Stimulated activated naive B cell treated with anti-CD40 and anti-IgM and Interleukin-4, amounts not matched to agents 10 μg/mL and 1 μg/mL and 100 μg/mL, for 72 hours (primary cell): ENCODE results near the gene ZNF335.
"Not testable (repeated sequence)": the region's sequence is repeated elsewhere in the genome, so short reads cannot be mapped to it uniquely, and the experiment has no call there.

ENCODE experiments used
- ATAC-seq, 2 donors: fragments of 150-1000 bp; cut with Tn5 transposase; replicated peaks; 2 replicates each; pipeline ENCODE4 v1.10.0; 2021; ENCODE audit warnings: moderate library complexity in 1 of 2
- DNase-seq: peaks from one replicate; pipeline ENCODE4 v3.0.0; 2021
- H3K27ac Mint-ChIP-seq: one replicate; pipeline ENCODE4 v1.8.0; 2022; ENCODE audit warnings: mild to moderate bottlenecking, mixed read lengths
- H3K27me3 Mint-ChIP-seq, 2 donors: one replicate each; pipeline ENCODE4 v1.8.0; 2022; ENCODE audit warnings: mixed read lengths in 2 of 2
- H3K36me3 Mint-ChIP-seq, 2 donors: one replicate each; pipeline ENCODE4 v1.8.0; 2022; ENCODE audit warnings: mixed read lengths in 2 of 2, mild to moderate bottlenecking in 1 of 2
- H3K4me1 Mint-ChIP-seq, 2 donors: one replicate each; pipeline ENCODE4 v1.8.0; 2022; ENCODE audit warnings: mixed read lengths in 2 of 2, mild to moderate bottlenecking in 1 of 2
- H3K4me3 Mint-ChIP-seq, 2 donors: one replicate each; pipeline ENCODE4 v1.8.0; 2022; ENCODE audit warnings: mild to moderate bottlenecking in 2 of 2, mixed read lengths in 2 of 2, moderate library complexity in 1 of 2
- H3K9me3 Mint-ChIP-seq, 2 donors: one replicate each; pipeline ENCODE4 v1.8.0; 2022; ENCODE audit warnings: mixed read lengths in 2 of 2, mild to moderate bottlenecking in 1 of 2

Gene ZNF335

GRCh38 chr20:45997187-45997586 is 25.2 kb upstream of the ZNF335 start:
- peaks cover 26 to 59% of the 10 kb centered on the region in 2 donors for H3K4me1 Mint-ChIP-seq
- H3K36me3 Mint-ChIP-seq: no peaks in the 10 kb centered on the region
- no peak overlapping the region for H3K4me3 Mint-ChIP-seq
- no peaks in the 10 kb centered on the region for H3K9me3 Mint-ChIP-seq
- peak overlapping the region; percentile 10 for H3K27ac Mint-ChIP-seq
- ATAC-seq (no peak), DNase-seq (no peak)
- H3K27me3 Mint-ChIP-seq: peaks cover 23 to 49% of the 10 kb centered on the region in 2 donors

GRCh38 chr20:45995495-45996097 is 23.6 kb upstream of the ZNF335 start:
- not testable (repeated sequence) for H3K27ac Mint-ChIP-seq, H3K4me3 Mint-ChIP-seq, H3K36me3 Mint-ChIP-seq, DNase-seq, ATAC-seq, H3K9me3 Mint-ChIP-seq
- Mint-ChIP-seq H3K27me3 (peaks cover 23 to 52% of the 10 kb centered on the region in 2 donors), H3K4me1 (peaks cover 25 to 63% of the 10 kb centered on the region in 2 donors)

GRCh38 chr20:45994761-45995493 is 22.9 kb upstream of the ZNF335 start:
- H3K4me1 Mint-ChIP-seq: peaks cover 20 to 57% of the 10 kb centered on the region in 2 donors
- H3K4me3 Mint-ChIP-seq: no peak overlapping the region
- H3K27me3 Mint-ChIP-seq: peaks cover 18 to 48% of the 10 kb centered on the region in 2 donors
- no peak overlapping the region for H3K27ac Mint-ChIP-seq
- ATAC-seq (no peak), DNase-seq (no peak)
- no peaks in the 10 kb centered on the region for H3K9me3 Mint-ChIP-seq
- no peaks in the 10 kb centered on the region for H3K36me3 Mint-ChIP-seq

GRCh38 chr20:45993197-45993951 is 21.4 kb upstream of the ZNF335 start:
- Mint-ChIP-seq H3K27ac (peak overlapping the region; percentile 77), H3K4me3 (no peak overlapping the region), H3K9me3 (no peaks in the 10 kb centered on the region), H3K36me3 (no peaks in the 10 kb centered on the region), H3K27me3 (peaks cover 13 to 54% of the 10 kb centered on the region in 2 donors), H3K4me1 (peaks cover 13 to 46% of the 10 kb centered on the region in 2 donors)
- ATAC-seq (peak; percentile 80 to 90), DNase-seq (no peak)

GRCh38 chr20:45991616-45992015 is 19.6 kb upstream of the ZNF335 start:
- Mint-ChIP-seq H3K36me3 (no peaks in the 10 kb centered on the region), H3K27ac (no peak overlapping the region), H3K27me3 (peaks cover 3 to 58% of the 10 kb centered on the region in 2 donors), H3K9me3 (no peaks in the 10 kb centered on the region), H3K4me3 (no peak overlapping the region), H3K4me1 (peaks cover 9 to 41% of the 10 kb centered on the region in 2 donors)
- DNase-seq: no peak
- no peak for ATAC-seq

GRCh38 chr20:45988830-45989229 is 16.8 kb upstream of the ZNF335 start:
- H3K27ac Mint-ChIP-seq, DNase-seq, H3K9me3 Mint-ChIP-seq, ATAC-seq, H3K4me3 Mint-ChIP-seq, H3K36me3 Mint-ChIP-seq: not testable (repeated sequence)
- Mint-ChIP-seq H3K4me1 (peaks cover 5 to 28% of the 10 kb centered on the region in 2 donors), H3K27me3 (peaks cover 6 to 52% of the 10 kb centered on the region in 2 donors)

GRCh38 chr20:45987108-45987780 is 15.2 kb upstream of the ZNF335 start:
- DNase-seq: peak; percentile 57
- Mint-ChIP-seq H3K27me3 (peaks cover 12 to 49% of the 10 kb centered on the region in 2 donors), H3K4me1 (peaks cover 3 to 13% of the 10 kb centered on the region in 2 donors), H3K36me3 (no peaks in the 10 kb centered on the region), H3K4me3 (no peak overlapping the region), H3K9me3 (no peaks in the 10 kb centered on the region), H3K27ac (no peak overlapping the region)
- peak; percentile 97 to 99 for ATAC-seq

GRCh38 chr20:45985573-45985972 is 13.6 kb upstream of the ZNF335 start:
- Mint-ChIP-seq H3K9me3 (no peaks in the 10 kb centered on the region), H3K4me1 (peaks cover 3 to 6% of the 10 kb centered on the region in 2 donors), H3K4me3 (no peak overlapping the region), H3K27me3 (peaks cover 12 to 43% of the 10 kb centered on the region in 2 donors), H3K36me3 (no peaks in the 10 kb centered on the region), H3K27ac (peak overlapping the region; percentile 20)
- DNase-seq (no peak), ATAC-seq (no peak)

GRCh38 chr20:45983279-45983743 is 11.3 kb upstream of the ZNF335 start:
- peaks cover 12 to 29% of the 10 kb centered on the region in 2 donors for H3K27me3 Mint-ChIP-seq
- no peaks in the 10 kb centered on the region for H3K36me3 Mint-ChIP-seq
- H3K4me3 Mint-ChIP-seq: no peak overlapping the region
- H3K4me1 Mint-ChIP-seq: peaks cover 3 to 6% of the 10 kb centered on the region in 2 donors
- H3K27ac Mint-ChIP-seq: no peak overlapping the region
- no peaks in the 10 kb centered on the region for H3K9me3 Mint-ChIP-seq
- ATAC-seq (no peak), DNase-seq (no peak)

GRCh38 chr20:45981261-45981660 is 9.3 kb upstream of the ZNF335 start:
- DNase-seq: no peak
- no peak overlapping the region for H3K4me3 Mint-ChIP-seq
- no peaks in the 10 kb centered on the region for H3K9me3 Mint-ChIP-seq
- H3K4me1 Mint-ChIP-seq: no peaks in the 10 kb centered on the region
- H3K27me3 Mint-ChIP-seq: peaks cover 12 to 16% of the 10 kb centered on the region in 2 donors
- H3K36me3 Mint-ChIP-seq: no peaks in the 10 kb centered on the region
- ATAC-seq: no peak
- no peak overlapping the region for H3K27ac Mint-ChIP-seq

- DNase-seq (no peak), ATAC-seq (no peak)
- Mint-ChIP-seq H3K4me3 (no peak overlapping the region), H3K9me3 (no peaks in the 10 kb centered on the region), H3K4me1 (peaks cover 6 to 11% of the 10 kb centered on the region in 2 donors), H3K36me3 (peaks cover 3 to 8% of the 10 kb centered on the region in 2 donors), H3K27me3 (peaks cover 5 to 8% of the 10 kb centered on the region in 2 donors), H3K27ac (no peak overlapping the region)
These were observed 4.1 kb upstream of the ZNF335 start for GRCh38 chr20:45976086-45976485.

GRCh38 chr20:45975686-45976085 is 3.7 kb upstream of the ZNF335 start:
- ATAC-seq (no peak), DNase-seq (no peak)
- H3K36me3 Mint-ChIP-seq: peaks cover 3 to 8% of the 10 kb centered on the region in 2 donors
- H3K4me1 Mint-ChIP-seq: peaks cover 6 to 15% of the 10 kb centered on the region in 2 donors
- peaks cover 5 to 8% of the 10 kb centered on the region in 2 donors for H3K27me3 Mint-ChIP-seq
- H3K27ac Mint-ChIP-seq: no peak overlapping the region
- no peak overlapping the region for H3K4me3 Mint-ChIP-seq
- no peaks in the 10 kb centered on the region for H3K9me3 Mint-ChIP-seq

- Mint-ChIP-seq H3K36me3 (peaks cover 3 to 11% of the 10 kb centered on the region in 2 donors), H3K4me1 (peaks cover 9 to 21% of the 10 kb centered on the region in 2 donors), H3K9me3 (no peaks in the 10 kb centered on the region), H3K27ac (no peak overlapping the region), H3K4me3 (no peak overlapping the region), H3K27me3 (peaks cover 5 to 8% of the 10 kb centered on the region in 2 donors)
- DNase-seq: no peak
- ATAC-seq: no peak
These were observed 3.0 kb upstream of the ZNF335 start for GRCh38 chr20:45974896-45975565.
